HepG2 (cell line): ENCODE measurements around the gene AP3D1. TPM values are rescaled to one million over a fixed set of nuclear protein-coding genes. Genes with fewer than 3 reads are reported as not detected.

Experiments used
- ARID4A ChIP-seq: sonication (generic); formaldehyde crosslinking; IDR thresholded peaks from 2 replicates; pipeline ENCODE4 v1.5.0; 2020; ENCODE audit warnings: mild to moderate bottlenecking, missing genetic modification reagents, borderline replicate concordance
- HNF4A ChIP-seq: sonication (generic); formaldehyde crosslinking; IDR thresholded peaks from 2 replicates; pipeline ENCODE4 v1.4.0; 2020; ENCODE audit warnings: missing genetic modification reagents
- HOXA3 ChIP-seq: sonication (generic); formaldehyde crosslinking; IDR thresholded peaks from 2 replicates; pipeline ENCODE4 v1.5.0; 2020; ENCODE audit warnings: missing genetic modification reagents
- KDM6A ChIP-seq: IDR thresholded peaks from 2 replicates; pipeline ENCODE4 v1.6.1; 2016; ENCODE audit warnings: low read depth
- LCORL ChIP-seq, 2 experiments: fragments of 450-650 bp in 1 of 2; sonication (generic) in 1 of 2; formaldehyde crosslinking in 1 of 2; IDR thresholded peaks; 2 replicates each; pipeline versions ENCODE4 v1.5.0 to v1.6.1; 2017 to 2020; ENCODE audit warnings: antibody characterized with exemption in 1 of 2, missing genetic modification reagents in 1 of 2
- NAIF1 ChIP-seq: sonication (generic); formaldehyde crosslinking; IDR thresholded peaks from 2 replicates; pipeline ENCODE4 v1.5.0; 2020; ENCODE audit warnings: mild to moderate bottlenecking, missing genetic modification reagents, borderline replicate concordance
- NONO ChIP-seq, 2 experiments: fragments of 450-650 bp in 1 of 2; sonication (generic) in 1 of 2; formaldehyde crosslinking in 1 of 2; IDR thresholded peaks in 1 of 2; conservative IDR thresholded peaks in 1 of 2; 2 replicates each; pipeline versions ENCODE4 v1.6.1 to v1.8.0; 2017 to 2022; ENCODE audit warnings: mild to moderate bottlenecking in 1 of 2, missing genetic modification reagents in 1 of 2, moderate library complexity in 1 of 2
- PBX2 ChIP-seq: IDR thresholded peaks from 2 replicates; pipeline ENCODE4 v1.6.1; 2016; ENCODE audit warnings: control low read depth
- RFX5 ChIP-seq: IDR thresholded peaks from 2 replicates; pipeline ENCODE4 v1.6.1; 2011; ENCODE audit warnings: low read depth, low read length, improper control_type of control experiment
- SKI ChIP-seq: fragments of 450-650 bp; IDR thresholded peaks from one replicate; pipeline ENCODE4 v1.6.1; 2018; ENCODE audit warnings: mild to moderate bottlenecking; ENCODE audit not compliant: partially characterized antibody
- TBX2 ChIP-seq: sonication (generic); formaldehyde crosslinking; IDR thresholded peaks from 2 replicates; pipeline ENCODE4 v1.5.0; 2020; ENCODE audit warnings: missing genetic modification reagents, mild to moderate bottlenecking, borderline replicate concordance
- ZBTB33 ChIP-seq: sonication (generic); formaldehyde crosslinking; IDR thresholded peaks from 2 replicates; pipeline ENCODE4 v1.4.0; 2020; ENCODE audit warnings: missing genetic modification reagents
- ZMYM2 ChIP-seq: sonication (generic); formaldehyde crosslinking; IDR thresholded peaks from 2 replicates; pipeline ENCODE4 v1.8.0; 2022; ENCODE audit warnings: mild to moderate bottlenecking, missing genetic modification reagents
- ZMYM3 ChIP-seq: sonication (generic); formaldehyde crosslinking; IDR thresholded peaks from 2 replicates; pipeline ENCODE4 v1.5.1; 2020; ENCODE audit warnings: mild to moderate bottlenecking, missing genetic modification reagents
- ZNF224 ChIP-seq: sonication (generic); formaldehyde crosslinking; IDR thresholded peaks from 2 replicates; pipeline ENCODE4 v1.5.0; 2020; ENCODE audit warnings: mild to moderate bottlenecking, missing genetic modification reagents
- ZNF329 ChIP-seq: sonication (generic); formaldehyde crosslinking; IDR thresholded peaks from 2 replicates; pipeline ENCODE4 v1.9.0; 2021; ENCODE audit warnings: low read depth, mild to moderate bottlenecking, missing genetic modification reagents
- ZNF687 ChIP-seq: sonication (generic); formaldehyde crosslinking; IDR thresholded peaks from 2 replicates; pipeline ENCODE4 v1.5.1; 2020; ENCODE audit warnings: mild to moderate bottlenecking, missing genetic modification reagents, moderate library complexity
- polyA plus RNA-seq, 8 experiments: library from polyadenylated mRNA; depleted of rRNA in 3 of 8; stranded (reverse) in 7 of 8; unstranded in 1 of 8; fragments of >200 nt; fragmentation: Illumina TruSeq in 4 of 8; extraction: Trizol in 4 of 8; gene quantifications; 2 replicates each; pipeline versions ENCODE4 v1.2.1 to v1.2.3, GENCODE V29; 2011 to 2016; ENCODE audit warnings: low read depth in 4 of 8, missing spikeins in 1 of 8, mixed read lengths in 1 of 8; ENCODE audit not compliant: insufficient read depth in 1 of 8
- total RNA-seq, 5 experiments: library from RNA; depleted of rRNA; stranded (reverse); fragments of >200 nt; fragmentation: Illumina TruSeq; extraction: Trizol; gene quantifications; 2 replicates each; pipeline ENCODE4 v1.2.3, GENCODE V29; 2016; ENCODE audit warnings: low read depth in 1 of 5

Gene AP3D1
- total and polyA plus RNA-seq, 2 of the 13 experiments (the other 11 are each of a cell fraction or from before 2014, with no cell fraction given) = 68.0 to 82.6 TPM

- TF ChIP-seq ARID4A (peak; percentile 61; the same call in 1 of the 2 replicates), ZNF687 (CRISPR knock-in tag) (peak; percentile 85), ZBTB33 (peak; percentile 76), ZMYM3 (0 out of 2 replicates have a peak, but pooled peaks have one; percentile 19), HNF4A (CRISPR knock-in tag) (peak; percentile 86), LCORL (IDR thresholded peaks at IDR 0.05) (no peak), LCORL (CRISPR knock-in tag; IDR thresholded peaks at IDR 0.05) (0 out of 2 replicates have a peak, but pooled peaks have one; percentile 14), ZMYM2 (CRISPR knock-in tag) (0 out of 2 replicates have a peak, but pooled peaks have one; percentile 47), RFX5 (no peak), SKI (no peak), HOXA3 (CRISPR knock-in tag) (peak; percentile 51; the same call in 1 of the 2 replicates), ZNF224 (CRISPR knock-in tag) (0 out of 2 replicates have a peak, but pooled peaks have one; percentile 51), ZNF329 (CRISPR knock-in tag) (no peak), KDM6A (CRISPR knock-in tag) (peak; percentile 53; the same call in 1 of the 2 replicates), PBX2 (CRISPR knock-in tag) (no peak), NAIF1 (CRISPR knock-in tag) (no peak), NONO (IDR thresholded peaks at IDR 0.05) (no peak), NONO (CRISPR knock-in tag; conservative IDR thresholded peaks at IDR 0.05) (0 out of 2 replicates have a peak, but pooled peaks have one; percentile 58), TBX2 (peak; percentile 38; the same call in 1 of the 2 replicates)
Observed at GRCh38 chr19:2103045-2103707, 48.2 kb downstream of the AP3D1 start (continued).
